A549 (cell line): ENCODE measurements around the gene SNX20. TPM values are rescaled to one million over a fixed set of nuclear protein-coding genes. Genes with fewer than 3 reads are reported as not detected.

Experiments
- ATAC-seq, 2 experiments: fragments of 200-7000 bp in 1 of 2; fragments of >200 bp in 1 of 2; cut with Nextera tagmentation in 1 of 2; cut with Tn5 transposase in 1 of 2; 3 replicates each; pipeline versions ENCODE4 v1.8.0 to v1.9.1; 2018 to 2020; ENCODE audit warnings: mild to moderate bottlenecking in 1 of 2, moderate library complexity in 1 of 2
- CTCF ChIA-PET: fragments of 300-600 bp; sonication (Branson Sonifier 250); formaldehyde crosslinking; extraction: SDS; loops from one replicate; lab custom pipeline; 2021; ENCODE audit warnings: antibody characterized with exemption, inconsistent platforms; lab: Yijun Ruan, JAX
- POLR2A ChIA-PET: fragments of 350-600 bp; formaldehyde crosslinking; extraction: SDS; loops from one replicate; lab custom pipeline; 2021; ENCODE audit warnings: antibody characterized with exemption, inconsistent platforms; lab: Yijun Ruan, JAX
- DNase-seq, 2 experiments: peaks; one replicate each; pipeline versions ENCODE4 v3.0.0 to v3.0.0-alpha.2; 2011 to 2016; ENCODE audit warnings: low read depth in 1 of 2, low spot score in 1 of 2
- FAIRE-seq: peaks from 2 replicates; lab custom pipeline; 2011; peaks lifted over from hg19 to GRCh38; lab: Jason Lieb, UNC
- H3K27ac ChIP-seq, 2 experiments: fragments of >200 bp; sonication (Bioruptor Twin); formaldehyde crosslinking; 3 replicates each; pipeline ENCODE4 v1.5.1; 2016 to 2017
- H3K4me1 ChIP-seq: fragments of >200 bp; sonication (Bioruptor Twin); formaldehyde crosslinking; 3 replicates; pipeline ENCODE4 v1.6.1; 2016
- H3K4me2 ChIP-seq: fragments of >200 bp; sonication (Bioruptor Twin); formaldehyde crosslinking; 3 replicates; pipeline ENCODE4 v1.6.1; 2016
- H3K4me3 ChIP-seq: fragments of >200 bp; sonication (Bioruptor Twin); formaldehyde crosslinking; 3 replicates; pipeline ENCODE4 v1.5.1; 2016
- H3K9me3 ChIP-seq: fragments of >200 bp; sonication (Bioruptor Twin); formaldehyde crosslinking; 3 replicates; pipeline ENCODE4 v1.6.1; 2016
- BHLHE40 ChIP-seq: IDR thresholded peaks from 2 replicates; pipeline ENCODE4 v1.6.1; 2012; ENCODE audit warnings: low read depth, low read length, inconsistent platforms
- CBX2 ChIP-seq: fragments of 200-600 bp; sonication (generic); IDR thresholded peaks from 2 replicates; pipeline ENCODE4 v1.6.1; 2016; ENCODE audit warnings: low read depth, mild to moderate bottlenecking, borderline replicate concordance
- CBX8 ChIP-seq: fragments of 200-600 bp; sonication (generic); IDR thresholded peaks from 2 replicates; pipeline ENCODE4 v1.6.1; 2016
- CEBPB ChIP-seq, 2 experiments: fragments of >200 bp in 1 of 2; sonication (Bioruptor Twin) in 1 of 2; formaldehyde crosslinking in 1 of 2; IDR thresholded peaks; 2 replicates each; pipeline ENCODE4 v1.6.1; 2012 to 2016
- CHD2 ChIP-seq: fragments of 150-350 bp; IDR thresholded peaks from 2 replicates; pipeline ENCODE4 v1.6.1; 2014; ENCODE audit warnings: low read length; ENCODE audit not compliant: partially characterized antibody
- EHMT2 ChIP-seq: fragments of 200-600 bp; sonication (generic); IDR thresholded peaks from 2 replicates; pipeline ENCODE4 v1.6.1; 2016; ENCODE audit warnings: antibody characterized with exemption, low read depth, mild to moderate bottlenecking, moderate library complexity
- EP300 ChIP-seq, 2 experiments: fragments of >200 bp; sonication (Bioruptor Twin); formaldehyde crosslinking; IDR thresholded peaks; 2 replicates in 1 of 2; 3 replicates in 1 of 2; pipeline ENCODE4 v1.6.1; 2016 to 2017
- FOSL2 ChIP-seq, 2 experiments: fragments of 450-650 bp in 1 of 2; fragments of >200 bp in 1 of 2; sonication (Bioruptor Twin) in 1 of 2; formaldehyde crosslinking; IDR thresholded peaks; 2 replicates each; pipeline versions ENCODE4 v1.5.0 to v1.6.1; 2016 to 2020; ENCODE audit warnings: mild to moderate bottlenecking in 1 of 2, moderate library complexity in 1 of 2
- FOXS1 ChIP-seq: fragments of 250-450 bp; sonication (Bioruptor Pico); IDR thresholded peaks from 2 replicates; pipeline ENCODE4 v1.5.0; 2020; ENCODE audit warnings: mild to moderate bottlenecking, moderate library complexity
- HDAC2 ChIP-seq: fragments of 200-600 bp; sonication (generic); IDR thresholded peaks from 2 replicates; pipeline ENCODE4 v1.6.1; 2016
- HOXA7 ChIP-seq: fragments of 250-450 bp; sonication (Bioruptor Pico); IDR thresholded peaks from 2 replicates; pipeline ENCODE4 v1.5.0; 2020; ENCODE audit warnings: mild to moderate bottlenecking, moderate library complexity
- HOXB5 ChIP-seq: fragments of 250-450 bp; sonication (Bioruptor Pico); IDR thresholded peaks from 2 replicates; pipeline ENCODE4 v1.5.0; 2020; ENCODE audit warnings: mild to moderate bottlenecking, moderate library complexity
- JUN ChIP-seq, 2 experiments: fragments of >200 bp; sonication (Bioruptor Twin); formaldehyde crosslinking; IDR thresholded peaks; 2 replicates in 1 of 2; 3 replicates in 1 of 2; pipeline ENCODE4 v1.6.1; 2016 to 2017
- JUNB ChIP-seq: fragments of >200 bp; sonication (Bioruptor Twin); formaldehyde crosslinking; IDR thresholded peaks from 2 replicates; pipeline ENCODE4 v1.6.1; 2016
- KDM1A ChIP-seq: fragments of 200-600 bp; sonication (generic); IDR thresholded peaks from 2 replicates; pipeline ENCODE4 v1.6.1; 2016; ENCODE audit warnings: low read depth, mild to moderate bottlenecking
- KDM5A ChIP-seq: fragments of 200-600 bp; sonication (generic); IDR thresholded peaks from 2 replicates; pipeline ENCODE4 v1.6.1; 2016; ENCODE audit warnings: antibody characterized with exemption, mild to moderate bottlenecking
- NPAS2 ChIP-seq: fragments of 250-450 bp; sonication (Bioruptor Pico); IDR thresholded peaks from 2 replicates; pipeline ENCODE4 v1.8.0; 2022; ENCODE audit warnings: mild to moderate bottlenecking, moderate library complexity, borderline replicate concordance
- POLR2AphosphoS2 ChIP-seq: conservative IDR thresholded peaks from 2 replicates; pipeline ENCODE4 v1.6.1; 2012; ENCODE audit warnings: low read length, improper control_type of control experiment, inconsistent platforms
- RAD21 ChIP-seq, 2 experiments: fragments of >200 bp in 1 of 2; sonication (Bioruptor Twin) in 1 of 2; formaldehyde crosslinking in 1 of 2; IDR thresholded peaks in 1 of 2; conservative IDR thresholded peaks in 1 of 2; 2 replicates in 1 of 2; 3 replicates in 1 of 2; pipeline ENCODE4 v1.6.1; 2012 to 2018; ENCODE audit warnings: inconsistent platforms in 1 of 2
- RFX5 ChIP-seq: fragments of 450-650 bp; IDR thresholded peaks from 2 replicates; pipeline ENCODE4 v1.7.1; 2014; ENCODE audit warnings: antibody characterized with exemption, mild to moderate bottlenecking, moderate library complexity
- RNF2 ChIP-seq: fragments of 200-600 bp; sonication (generic); IDR thresholded peaks from 2 replicates; pipeline ENCODE4 v1.6.1; 2016; ENCODE audit warnings: low read depth, mild to moderate bottlenecking, antibody characterized with exemption, moderate library complexity, borderline replicate concordance
- SMC3 ChIP-seq: fragments of >200 bp; sonication (Bioruptor Twin); formaldehyde crosslinking; IDR thresholded peaks from 3 replicates; pipeline ENCODE4 v1.6.1; 2018; ENCODE audit warnings: inconsistent platforms
- SREBF2 ChIP-seq: fragments of 450-650 bp; IDR thresholded peaks from 2 replicates; pipeline ENCODE4 v1.6.1; 2014; ENCODE audit warnings: mild to moderate bottlenecking, moderate library complexity
- TP53 ChIP-seq: fragments of 250-450 bp; sonication (Bioruptor Pico); IDR thresholded peaks from 2 replicates; pipeline ENCODE4 v1.5.0; 2021; ENCODE audit warnings: mild to moderate bottlenecking, moderate library complexity
- ZC3H11A ChIP-seq: fragments of 450-650 bp; IDR thresholded peaks from 2 replicates; pipeline ENCODE4 v1.6.1; 2014; ENCODE audit warnings: antibody characterized with exemption, mild to moderate bottlenecking
- ZFP36 ChIP-seq: fragments of 450-650 bp; IDR thresholded peaks from 2 replicates; pipeline ENCODE4 v1.6.1; 2014; ENCODE audit warnings: borderline replicate concordance; ENCODE audit not compliant: partially characterized antibody
- ZSCAN20 ChIP-seq: fragments of 250-450 bp; sonication (Bioruptor Pico); IDR thresholded peaks from 2 replicates; pipeline ENCODE4 v1.8.0; 2022; ENCODE audit warnings: mild to moderate bottlenecking, moderate library complexity
- WGBS: methylation state at CpG from one replicate; pipeline ENCODE4 v1.1.6; 2017; ENCODE audit errors: missing lambda C conversion rate; 5-methylcytosine and 5-hydroxymethylcytosine counted together
- polyA plus RNA-seq, 4 experiments: library from polyadenylated mRNA; depleted of rRNA in 3 of 4; stranded (reverse); fragments of >200 nt; fragmentation: RNase III in 1 of 4; extraction: RNeasy Plus Mini Kit Qiagen cat#74134 plus additional on column Dnase treatment in 1 of 4; gene quantifications; 2 replicates in 3 of 4; 3 replicates in 1 of 4; pipeline ENCODE4 v1.2.3, GENCODE V29; 2011 to 2017
- TF ChIP-seq, protein P1 (sequence below): fragments of >200 bp; sonication (Bioruptor Twin); formaldehyde crosslinking; IDR thresholded peaks from 3 replicates; pipeline ENCODE4 v1.6.1; 2016
- TF ChIP-seq, protein P2 (sequence below): fragments of >200 bp; sonication (Bioruptor Twin); formaldehyde crosslinking; IDR thresholded peaks from 3 replicates; pipeline ENCODE4 v1.5.1; 2016
- TF ChIP-seq, protein P3 (sequence below): IDR thresholded peaks from 2 replicates; pipeline ENCODE4 v1.6.1; 2012; ENCODE audit warnings: low read depth, borderline replicate concordance
- TF ChIP-seq, protein P4 (sequence below): IDR thresholded peaks from 2 replicates; pipeline ENCODE4 v1.6.1; 2012
- TF ChIP-seq, protein P5 (sequence below): fragments of 150-350 bp; IDR thresholded peaks from 2 replicates; pipeline ENCODE4 v1.6.1; 2014; ENCODE audit warnings: low read depth, mild to moderate bottlenecking, low read length

SNX20 gene
- polyA plus RNA-seq, 2 of the 4 experiments (the other 2 are of a cell fraction) = not detected

DNA sequence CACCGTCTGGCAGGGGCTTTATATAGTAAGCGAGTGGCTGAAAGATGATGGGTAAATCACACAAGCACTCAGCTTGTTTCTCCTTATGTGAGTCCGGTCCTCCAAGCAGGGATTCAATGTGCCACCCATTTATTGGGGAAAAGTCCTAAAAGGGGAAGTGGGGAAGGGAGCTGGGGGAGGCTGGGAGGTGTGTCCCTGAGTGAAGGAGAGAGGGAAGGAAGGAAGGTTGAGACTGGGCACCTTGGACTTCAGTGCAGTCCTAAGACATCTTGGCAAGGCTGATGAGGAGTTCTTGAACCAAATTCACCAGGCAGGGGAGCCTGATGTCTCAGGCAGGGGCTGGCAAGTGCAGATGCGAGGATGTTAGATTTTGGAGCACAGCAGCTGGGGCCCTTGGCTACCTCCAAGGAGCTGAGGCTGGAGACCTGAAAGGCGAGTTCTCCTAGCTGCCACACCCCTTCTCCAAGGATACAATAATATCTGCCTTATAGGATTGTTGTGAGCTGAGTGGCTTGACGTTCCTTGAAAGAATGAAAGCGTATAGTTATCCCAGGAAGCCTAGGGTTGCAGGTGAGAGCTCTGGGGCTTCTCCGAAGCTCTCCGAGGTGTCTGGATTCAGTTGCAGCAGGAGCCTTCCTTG is 37.8 kb upstream of the SNX20 start:
- no peak for DNase-seq
- no peak for FAIRE-seq
- H3K4me2 ChIP-seq = no peak overlapping the region
- ATAC-seq = no peak
- no peaks in the 10 kb centered on the region for H3K9me3 ChIP-seq
- H3K27ac ChIP-seq = no peak overlapping the region
- H3K4me3 ChIP-seq = no peak overlapping the region
- POLR2A ChIA-PET = no interaction called here
- no peaks in the 10 kb centered on the region for H3K4me1 ChIP-seq
- CTCF ChIA-PET = no interaction called here
- 59% methylated on average over 9 of the region's 9 CpGs for WGBS
- no peak for TF ChIP-seq ZFP36
- TF ChIP-seq, protein P1, sequence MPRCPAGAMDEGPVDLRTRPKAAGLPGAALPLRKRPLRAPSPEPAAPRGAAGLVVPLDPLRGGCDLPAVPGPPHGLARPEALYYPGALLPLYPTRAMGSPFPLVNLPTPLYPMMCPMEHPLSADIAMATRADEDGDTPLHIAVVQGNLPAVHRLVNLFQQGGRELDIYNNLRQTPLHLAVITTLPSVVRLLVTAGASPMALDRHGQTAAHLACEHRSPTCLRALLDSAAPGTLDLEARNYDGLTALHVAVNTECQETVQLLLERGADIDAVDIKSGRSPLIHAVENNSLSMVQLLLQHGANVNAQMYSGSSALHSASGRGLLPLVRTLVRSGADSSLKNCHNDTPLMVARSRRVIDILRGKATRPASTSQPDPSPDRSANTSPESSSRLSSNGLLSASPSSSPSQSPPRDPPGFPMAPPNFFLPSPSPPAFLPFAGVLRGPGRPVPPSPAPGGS = no peak
- no peak for TF ChIP-seq CEBPB (IDR thresholded peaks at IDR 0.05)
- TF ChIP-seq EP300 (IDR thresholded peaks at IDR 0.05) = no peak
- TF ChIP-seq RFX5 = no peak
- no peak for TF ChIP-seq FOSL2 (IDR thresholded peaks at IDR 0.05)
- no peak for TF ChIP-seq FOSL2 (CRISPR knock-in tag; IDR thresholded peaks at IDR 0.05)
- TF ChIP-seq, protein P2, sequence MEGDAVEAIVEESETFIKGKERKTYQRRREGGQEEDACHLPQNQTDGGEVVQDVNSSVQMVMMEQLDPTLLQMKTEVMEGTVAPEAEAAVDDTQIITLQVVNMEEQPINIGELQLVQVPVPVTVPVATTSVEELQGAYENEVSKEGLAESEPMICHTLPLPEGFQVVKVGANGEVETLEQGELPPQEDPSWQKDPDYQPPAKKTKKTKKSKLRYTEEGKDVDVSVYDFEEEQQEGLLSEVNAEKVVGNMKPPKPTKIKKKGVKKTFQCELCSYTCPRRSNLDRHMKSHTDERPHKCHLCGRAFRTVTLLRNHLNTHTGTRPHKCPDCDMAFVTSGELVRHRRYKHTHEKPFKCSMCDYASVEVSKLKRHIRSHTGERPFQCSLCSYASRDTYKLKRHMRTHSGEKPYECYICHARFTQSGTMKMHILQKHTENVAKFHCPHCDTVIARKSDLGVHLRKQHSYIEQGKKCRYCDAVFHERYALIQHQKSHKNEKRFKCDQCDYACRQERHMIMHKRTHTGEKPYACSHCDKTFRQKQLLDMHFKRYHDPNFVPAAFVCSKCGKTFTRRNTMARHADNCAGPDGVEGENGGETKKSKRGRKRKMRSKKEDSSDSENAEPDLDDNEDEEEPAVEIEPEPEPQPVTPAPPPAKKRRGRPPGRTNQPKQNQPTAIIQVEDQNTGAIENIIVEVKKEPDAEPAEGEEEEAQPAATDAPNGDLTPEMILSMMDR = no peak
- TF ChIP-seq HOXB5 (CRISPR knock-in tag) = no peak
- TF ChIP-seq NPAS2 (CRISPR knock-in tag) = no peak
- no peak for TF ChIP-seq CBX8
- no peak for TF ChIP-seq RNF2
- no peak for TF ChIP-seq EHMT2
- TF ChIP-seq RAD21 (conservative IDR thresholded peaks at IDR 0.05 in 1 of 2, IDR thresholded peaks at IDR 0.05 in 1 of 2) = no peak
- TF ChIP-seq, protein P3, sequence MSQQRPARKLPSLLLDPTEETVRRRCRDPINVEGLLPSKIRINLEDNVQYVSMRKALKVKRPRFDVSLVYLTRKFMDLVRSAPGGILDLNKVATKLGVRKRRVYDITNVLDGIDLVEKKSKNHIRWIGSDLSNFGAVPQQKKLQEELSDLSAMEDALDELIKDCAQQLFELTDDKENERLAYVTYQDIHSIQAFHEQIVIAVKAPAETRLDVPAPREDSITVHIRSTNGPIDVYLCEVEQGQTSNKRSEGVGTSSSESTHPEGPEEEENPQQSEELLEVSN = no peak
- TF ChIP-seq JUN (IDR thresholded peaks at IDR 0.05) = no peak
- TF ChIP-seq KDM1A = no peak
- no peak for TF ChIP-seq POLR2AphosphoS2
- no peak for TF ChIP-seq KDM5A

DNA sequence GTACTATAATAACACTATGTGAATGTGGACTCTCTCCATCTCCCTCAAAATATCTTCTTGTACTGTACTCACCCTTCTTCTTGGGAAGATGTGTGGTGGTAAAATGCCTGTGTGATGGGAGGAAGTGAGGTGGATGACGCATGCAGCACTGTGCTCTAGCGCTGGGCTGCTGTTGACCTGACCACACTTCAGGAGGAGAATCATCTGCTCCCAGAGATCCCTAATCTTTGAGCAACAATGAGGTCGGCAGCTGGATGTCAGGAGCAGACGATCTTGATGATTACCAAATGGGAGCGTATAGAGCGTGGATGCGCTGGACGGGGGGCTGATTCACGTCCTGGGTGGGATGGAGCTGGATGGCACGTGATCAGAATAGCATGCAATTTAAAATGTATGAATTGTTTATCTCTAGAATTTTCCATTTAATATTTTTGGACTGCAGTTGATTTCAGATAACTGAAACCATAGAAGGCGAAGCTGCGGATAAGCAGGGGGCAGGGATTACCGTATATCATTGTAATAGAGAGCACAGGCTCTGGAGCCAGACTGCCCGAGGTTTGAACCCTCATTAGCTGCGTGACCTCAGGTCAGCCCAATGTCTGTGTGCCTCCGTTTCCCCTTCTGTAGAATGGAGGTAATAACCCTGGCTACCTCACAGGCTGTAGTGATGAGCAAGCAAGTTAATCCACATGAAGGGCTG is 37.1 kb upstream of the SNX20 start:
- Histone ChIP-seq H3K4me3 (no peak overlapping the region), H3K27ac (no peak overlapping the region), H3K9me3 (no peaks in the 10 kb centered on the region), H3K4me1 (no peaks in the 10 kb centered on the region), H3K4me2 (no peak overlapping the region)
- no peak for DNase-seq
- FAIRE-seq = no peak
- no peak for ATAC-seq
- POLR2A ChIA-PET = no interaction called here
- 49% methylated on average over 16 of the region's 16 CpGs for WGBS
- CTCF ChIA-PET = no interaction called here
- no peak for TF ChIP-seq ZC3H11A
- no peak for TF ChIP-seq HDAC2
- no peak for TF ChIP-seq JUN (IDR thresholded peaks at IDR 0.05)
- TF ChIP-seq CHD2 = no peak
- TF ChIP-seq FOXS1 = no peak
- TF ChIP-seq JUNB = no peak
- no peak for TF ChIP-seq TP53 (CRISPR knock-in tag)
- TF ChIP-seq ZSCAN20 = no peak
- TF ChIP-seq HOXA7 (CRISPR knock-in tag) = no peak
- no peak for TF ChIP-seq BHLHE40
- TF ChIP-seq HOXB5 (CRISPR knock-in tag) = no peak
- TF ChIP-seq, protein P4, sequence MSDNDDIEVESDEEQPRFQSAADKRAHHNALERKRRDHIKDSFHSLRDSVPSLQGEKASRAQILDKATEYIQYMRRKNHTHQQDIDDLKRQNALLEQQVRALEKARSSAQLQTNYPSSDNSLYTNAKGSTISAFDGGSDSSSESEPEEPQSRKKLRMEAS = no peak
- no peak for TF ChIP-seq SREBF2
- no peak for TF ChIP-seq CBX2
- no peak for TF ChIP-seq SMC3
- TF ChIP-seq, protein P5, sequence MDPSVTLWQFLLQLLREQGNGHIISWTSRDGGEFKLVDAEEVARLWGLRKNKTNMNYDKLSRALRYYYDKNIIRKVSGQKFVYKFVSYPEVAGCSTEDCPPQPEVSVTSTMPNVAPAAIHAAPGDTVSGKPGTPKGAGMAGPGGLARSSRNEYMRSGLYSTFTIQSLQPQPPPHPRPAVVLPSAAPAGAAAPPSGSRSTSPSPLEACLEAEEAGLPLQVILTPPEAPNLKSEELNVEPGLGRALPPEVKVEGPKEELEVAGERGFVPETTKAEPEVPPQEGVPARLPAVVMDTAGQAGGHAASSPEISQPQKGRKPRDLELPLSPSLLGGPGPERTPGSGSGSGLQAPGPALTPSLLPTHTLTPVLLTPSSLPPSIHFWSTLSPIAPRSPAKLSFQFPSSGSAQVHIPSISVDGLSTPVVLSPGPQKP = no peak
